K562 treated with DMSO at 1 percent for 12 hours (cell line): Measurements from ENCODE around the gene TMEM260. TPM values are rescaled to one million over a fixed set of nuclear protein-coding genes. Genes with fewer than 3 reads are reported as not detected.

Experiments
- total RNA-seq: library from RNA; unstranded; fragments of 300-600 nt; gene quantifications from 2 replicates; pipeline ENCODE4 v1.2.3, GENCODE V29; 2022; ENCODE audit not compliant: insufficient read depth

Gene TMEM260
- total RNA-seq: 2.5 and 8.8 TPM in 2 replicates

DNA sequence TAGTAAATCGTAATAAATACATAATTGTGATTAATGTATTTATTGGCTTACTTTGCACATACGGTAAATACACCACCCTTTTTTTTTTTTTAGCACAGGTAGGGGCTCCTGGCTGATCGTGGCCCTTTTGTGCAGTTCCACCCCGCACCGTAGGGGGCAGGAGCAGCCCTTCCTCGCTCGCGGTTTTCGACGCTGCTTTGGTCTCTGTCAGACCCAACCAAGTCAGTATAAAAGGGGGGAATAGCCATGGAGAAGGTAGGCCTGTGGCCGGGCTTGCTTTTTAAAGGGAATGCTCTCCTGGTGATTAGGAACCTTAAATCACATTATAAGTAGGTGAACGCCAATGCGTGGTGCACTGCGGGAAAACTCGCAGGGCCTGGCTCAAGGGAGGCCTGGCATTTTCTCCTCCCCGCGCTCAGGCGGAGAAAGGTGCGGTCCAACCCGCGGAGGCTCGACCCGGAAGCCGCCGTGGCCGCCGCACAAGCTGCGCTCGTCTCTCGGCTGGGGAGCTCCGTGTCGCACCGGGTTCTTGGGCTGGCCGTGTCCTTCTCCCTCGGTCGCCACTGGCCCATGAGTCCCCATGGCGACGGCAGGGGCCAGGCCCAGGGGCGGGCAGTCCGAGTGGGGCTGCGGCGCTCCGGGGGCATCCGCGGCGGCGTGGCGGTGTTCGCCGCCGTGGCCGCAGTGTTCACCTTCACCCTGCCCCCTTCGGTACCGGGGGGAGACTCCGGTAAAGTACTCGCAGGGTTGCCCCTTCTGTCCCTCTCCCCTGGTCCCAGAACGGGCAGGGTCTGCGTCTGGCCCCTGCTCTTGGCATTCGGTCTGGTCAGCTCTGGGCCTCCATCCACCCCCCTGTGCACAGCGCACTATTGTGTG lies at the start of gene TMEM260:
TSS of gene TMEM260 (plus strand) at position 454 of the 876 bp plus-strand sequence. CDS start at position 571, 117 bp downstream.

Other genes starting within 250 kb of the TMEM260 start
- not detected in 2 replicates for gene OTX2, start 230.7 kb downstream of the TMEM260 start, total RNA-seq